Neural progenitor cell (in vitro differentiated cells): ENCODE data around the gene ATP8B3. TPM values are rescaled to one million over a fixed set of nuclear protein-coding genes. Genes with fewer than 3 reads are reported as not detected.

ENCODE experiments used
- DNase-seq: peaks from one replicate; pipeline ENCODE4 v3.0.0-alpha.2; 2016; ENCODE audit warnings: low spot score
- H2AFZ ChIP-seq: fragments of 200-600 bp; sonication (generic); replicated peaks from 2 replicates; pipeline ENCODE4 v1.6.1; 2016; ENCODE audit warnings: antibody characterized with exemption
- H3F3A ChIP-seq: fragments of 200-600 bp; sonication (generic); 2 replicates; pipeline ENCODE4 v1.6.1; 2016; ENCODE audit warnings: antibody characterized with exemption, low read depth
- H3K27ac ChIP-seq: fragments of 200-600 bp; sonication (generic); 2 replicates; pipeline ENCODE4 v1.5.1; 2016; ENCODE audit warnings: mild to moderate bottlenecking
- H3K27me3 ChIP-seq: fragments of 200-600 bp; sonication (generic); 2 replicates; pipeline ENCODE4 v1.6.1; 2016; ENCODE audit warnings: mild to moderate bottlenecking, moderate library complexity
- H3K36me3 ChIP-seq: fragments of 200-600 bp; sonication (generic); 2 replicates; pipeline ENCODE4 v1.5.1; 2016
- H3K4me1 ChIP-seq: fragments of 200-600 bp; sonication (generic); 2 replicates; pipeline ENCODE4 v1.6.1; 2016; ENCODE audit warnings: mixed run types
- H3K4me2 ChIP-seq: fragments of 200-600 bp; sonication (generic); 2 replicates; pipeline ENCODE4 v1.6.1; 2016
- H3K4me3 ChIP-seq: fragments of 200-600 bp; sonication (generic); 2 replicates; pipeline ENCODE4 v1.5.1; 2016
- H3K79me2 ChIP-seq: fragments of 200-600 bp; sonication (generic); 2 replicates; pipeline ENCODE4 v1.6.1; 2016; ENCODE audit warnings: low read depth
- H3K9ac ChIP-seq: fragments of 200-600 bp; sonication (generic); 2 replicates; pipeline ENCODE4 v1.6.1; 2016
- H3K9me3 ChIP-seq: fragments of 200-600 bp; sonication (generic); 2 replicates; pipeline ENCODE4 v1.5.1; 2016; ENCODE audit warnings: low read depth
- H4K20me1 ChIP-seq: fragments of 200-600 bp; sonication (generic); 2 replicates; pipeline ENCODE4 v1.6.1; 2016; ENCODE audit warnings: low read depth
- H3K27ac Mint-ChIP-seq: 3 replicates; pipeline ENCODE4 v1.8.0; 2021; ENCODE audit warnings: mixed read lengths
- H3K27me3 Mint-ChIP-seq: 2 replicates; pipeline ENCODE4 v1.8.0; 2022; ENCODE audit warnings: low read depth, mild to moderate bottlenecking, inconsistent platforms, moderate library complexity, mixed read lengths; ENCODE audit not compliant: insufficient read depth
- H3K36me3 Mint-ChIP-seq: 3 replicates; pipeline ENCODE4 v1.8.0; 2021; ENCODE audit warnings: mixed read lengths
- H3K4me1 Mint-ChIP-seq: 3 replicates; pipeline ENCODE4 v1.8.0; 2021; ENCODE audit warnings: mixed read lengths
- H3K4me3 Mint-ChIP-seq: 3 replicates; pipeline ENCODE4 v1.8.0; 2021; ENCODE audit warnings: mild to moderate bottlenecking, moderate library complexity, mixed read lengths
- H3K9me3 Mint-ChIP-seq: 3 replicates; pipeline ENCODE4 v1.8.0; 2020; ENCODE audit warnings: mixed read lengths
- EZH2 ChIP-seq: fragments of 200-600 bp; sonication (generic); IDR thresholded peaks from 2 replicates; pipeline ENCODE4 v1.6.1; 2017; ENCODE audit warnings: antibody characterized with exemption, mild to moderate bottlenecking, moderate library complexity
- EZH2phosphoT487 ChIP-seq: fragments of 200-600 bp; sonication (generic); IDR thresholded peaks from 2 replicates; pipeline ENCODE4 v1.6.1; 2017; ENCODE audit warnings: antibody characterized with exemption
- total RNA-seq: library from RNA; depleted of rRNA; stranded (reverse); fragments of >200 nt; gene quantifications from 2 replicates; pipeline ENCODE4 v1.2.3, GENCODE V29; 2015; ENCODE audit warnings: low replicate concordance
- TF ChIP-seq, protein P1 (sequence below): fragments of 200-600 bp; sonication (generic); IDR thresholded peaks from 2 replicates; pipeline ENCODE4 v1.5.1; 2017; ENCODE audit warnings: antibody characterized with exemption, mild to moderate bottlenecking

The ATP8B3 gene
- total RNA-seq, 1 donor from 2014 or later, result 0.06 TPM

DNA sequence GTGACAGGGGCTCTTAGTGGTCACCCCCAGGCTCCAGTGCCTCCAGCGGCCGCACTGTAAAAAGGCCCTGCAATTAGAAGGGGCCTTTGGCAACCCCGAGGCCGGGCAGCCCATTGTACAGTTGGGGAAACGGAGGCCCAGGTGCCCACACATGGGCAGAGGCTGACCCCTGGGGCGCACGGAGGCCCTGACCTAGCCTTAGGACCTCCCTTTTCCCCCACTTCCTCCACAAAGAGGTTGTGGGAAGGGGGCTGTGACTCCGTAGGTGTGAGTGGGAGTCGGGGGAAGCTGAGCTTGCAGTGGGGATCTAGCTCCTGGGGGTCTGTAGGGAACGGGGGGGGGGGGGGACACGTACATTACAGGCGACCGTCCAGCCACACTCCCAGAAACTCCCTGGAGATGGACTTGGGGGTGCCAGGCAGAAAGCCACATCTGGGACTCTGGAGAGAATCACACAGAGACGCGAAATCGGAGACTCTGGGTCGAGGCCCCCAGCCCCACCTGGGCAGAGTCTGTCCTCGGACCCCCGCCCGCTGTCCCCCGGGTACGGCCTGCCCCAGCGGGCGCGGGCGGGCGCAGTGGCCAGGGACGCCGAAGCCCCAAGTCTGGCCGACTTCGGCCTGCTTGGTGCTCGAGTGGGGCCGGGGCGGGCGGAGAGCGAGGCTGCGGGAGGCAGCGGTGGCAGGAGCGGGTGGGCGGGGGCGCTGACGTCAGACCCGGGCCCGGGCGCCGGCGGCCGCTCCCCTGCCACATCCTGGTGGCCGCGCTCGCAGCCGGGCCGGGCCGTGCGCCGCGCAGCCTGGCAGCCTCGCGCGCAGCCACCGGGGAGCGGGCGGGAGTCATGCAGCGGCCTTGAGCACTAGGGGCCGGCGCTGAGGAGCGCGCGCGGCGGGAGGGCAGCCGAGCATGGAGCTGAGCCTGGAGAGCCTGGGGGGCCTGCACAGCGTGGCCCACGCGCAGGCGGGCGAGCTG is 59.0 kb downstream of the ATP8B3 start, which contains the start of gene ONECUT3:
Gene ONECUT3 (plus strand): TSS at position 750 of the 972 bp plus-strand sequence. CDS start 157 bp downstream, at position 907.
- H3K27me3 ChIP-seq, result peaks cover 100% of the 10 kb centered on the region
- Mint-ChIP-seq H3K4me1 (peaks cover 6% of the 10 kb centered on the region), H3K4me3 (peak within 1 kb of the TSS; percentile 33), H3K36me3 (no peaks in the 10 kb centered on the region), H3K27ac (no peak within 1 kb of the TSS), H3K9me3 (no peaks in the 10 kb centered on the region), H3K27me3 (peaks cover 59% of the 10 kb centered on the region)
- TF ChIP-seq EZH2phosphoT487 (peak; percentile 97), EZH2 (peak; percentile 99)
- TF ChIP-seq, protein P1, sequence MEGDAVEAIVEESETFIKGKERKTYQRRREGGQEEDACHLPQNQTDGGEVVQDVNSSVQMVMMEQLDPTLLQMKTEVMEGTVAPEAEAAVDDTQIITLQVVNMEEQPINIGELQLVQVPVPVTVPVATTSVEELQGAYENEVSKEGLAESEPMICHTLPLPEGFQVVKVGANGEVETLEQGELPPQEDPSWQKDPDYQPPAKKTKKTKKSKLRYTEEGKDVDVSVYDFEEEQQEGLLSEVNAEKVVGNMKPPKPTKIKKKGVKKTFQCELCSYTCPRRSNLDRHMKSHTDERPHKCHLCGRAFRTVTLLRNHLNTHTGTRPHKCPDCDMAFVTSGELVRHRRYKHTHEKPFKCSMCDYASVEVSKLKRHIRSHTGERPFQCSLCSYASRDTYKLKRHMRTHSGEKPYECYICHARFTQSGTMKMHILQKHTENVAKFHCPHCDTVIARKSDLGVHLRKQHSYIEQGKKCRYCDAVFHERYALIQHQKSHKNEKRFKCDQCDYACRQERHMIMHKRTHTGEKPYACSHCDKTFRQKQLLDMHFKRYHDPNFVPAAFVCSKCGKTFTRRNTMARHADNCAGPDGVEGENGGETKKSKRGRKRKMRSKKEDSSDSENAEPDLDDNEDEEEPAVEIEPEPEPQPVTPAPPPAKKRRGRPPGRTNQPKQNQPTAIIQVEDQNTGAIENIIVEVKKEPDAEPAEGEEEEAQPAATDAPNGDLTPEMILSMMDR, result no peak
- H3K4me3 ChIP-seq, result no peak within 1 kb of the TSS
- H3K27ac ChIP-seq, result no peak within 1 kb of the TSS
- no peaks in the 10 kb centered on the region for H3K36me3 ChIP-seq
- peak within 1 kb of the TSS; percentile 61 for H3K4me2 ChIP-seq
- H3K9ac ChIP-seq, result no peak within 1 kb of the TSS
- H2AFZ ChIP-seq, result no peak within 1 kb of the TSS
- H4K20me1 ChIP-seq, result peaks cover 85% of the 10 kb centered on the region
- no peaks in the 10 kb centered on the region for H3K79me2 ChIP-seq
- no peaks in the 10 kb centered on the region for H3K9me3 ChIP-seq
- H3F3A ChIP-seq, result peaks cover 18% of the 10 kb centered on the region
- peaks cover 28% of the 10 kb centered on the region for H3K4me1 ChIP-seq
- DNase-seq, result peak; percentile 80

DNA sequence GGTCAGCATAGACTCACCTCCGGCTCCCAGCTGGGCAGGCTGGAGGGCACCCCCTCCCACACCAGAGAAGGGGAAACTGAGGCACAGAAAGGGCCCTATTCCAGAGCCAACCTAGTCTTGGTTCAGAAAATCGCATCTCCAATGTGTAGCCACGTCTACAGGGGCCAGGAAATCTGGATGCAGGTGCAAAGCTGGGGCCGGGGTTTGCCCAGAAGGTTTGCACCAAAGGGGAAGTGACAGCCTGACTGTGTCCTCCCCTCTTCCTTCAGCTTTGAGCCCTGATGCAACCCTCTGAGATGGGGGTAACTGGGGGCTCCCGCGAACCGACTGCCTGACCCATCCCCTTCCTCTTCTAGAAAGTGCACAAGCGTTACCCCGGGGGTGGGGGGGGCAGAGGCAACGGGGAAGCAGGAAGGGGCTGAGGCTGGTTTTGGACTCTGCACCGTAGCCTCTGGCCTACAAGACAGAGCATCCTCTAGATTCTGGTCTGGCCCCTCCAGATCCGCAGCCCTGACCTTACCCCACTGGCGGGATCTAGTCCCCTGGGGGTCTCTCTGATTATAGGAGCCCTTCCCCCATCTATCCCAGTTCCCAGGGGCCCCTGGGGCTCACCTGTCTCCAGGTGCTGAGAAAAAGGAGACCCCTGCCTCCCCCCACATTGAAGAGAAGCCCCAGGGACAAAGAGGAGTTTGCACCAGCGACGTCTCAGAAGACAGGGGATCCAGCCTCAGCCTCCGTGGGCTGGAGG is 59.9 kb downstream of the ATP8B3 start:
- Histone ChIP-seq H3K9ac (no peak overlapping the region), H3K79me2 (no peaks in the 10 kb centered on the region), H3K36me3 (no peaks in the 10 kb centered on the region), H2AFZ (no peak overlapping the region), H3K4me2 (no peak overlapping the region), H3F3A (peaks cover 15% of the 10 kb centered on the region), H3K27ac (no peak overlapping the region), H3K27me3 (peaks cover 100% of the 10 kb centered on the region), H3K9me3 (no peaks in the 10 kb centered on the region), H3K4me3 (no peak overlapping the region), H3K4me1 (peaks cover 29% of the 10 kb centered on the region), H4K20me1 (peaks cover 83% of the 10 kb centered on the region)
- Mint-ChIP-seq H3K27ac (no peak overlapping the region), H3K27me3 (peaks cover 64% of the 10 kb centered on the region), H3K4me1 (peaks cover 11% of the 10 kb centered on the region), H3K4me3 (no peak overlapping the region), H3K9me3 (no peaks in the 10 kb centered on the region), H3K36me3 (no peaks in the 10 kb centered on the region)
- DNase-seq, result no peak
- TF ChIP-seq, protein P1, result no peak
- no peak for TF ChIP-seq EZH2phosphoT487
- TF ChIP-seq EZH2, result peak; percentile 71

DNA sequence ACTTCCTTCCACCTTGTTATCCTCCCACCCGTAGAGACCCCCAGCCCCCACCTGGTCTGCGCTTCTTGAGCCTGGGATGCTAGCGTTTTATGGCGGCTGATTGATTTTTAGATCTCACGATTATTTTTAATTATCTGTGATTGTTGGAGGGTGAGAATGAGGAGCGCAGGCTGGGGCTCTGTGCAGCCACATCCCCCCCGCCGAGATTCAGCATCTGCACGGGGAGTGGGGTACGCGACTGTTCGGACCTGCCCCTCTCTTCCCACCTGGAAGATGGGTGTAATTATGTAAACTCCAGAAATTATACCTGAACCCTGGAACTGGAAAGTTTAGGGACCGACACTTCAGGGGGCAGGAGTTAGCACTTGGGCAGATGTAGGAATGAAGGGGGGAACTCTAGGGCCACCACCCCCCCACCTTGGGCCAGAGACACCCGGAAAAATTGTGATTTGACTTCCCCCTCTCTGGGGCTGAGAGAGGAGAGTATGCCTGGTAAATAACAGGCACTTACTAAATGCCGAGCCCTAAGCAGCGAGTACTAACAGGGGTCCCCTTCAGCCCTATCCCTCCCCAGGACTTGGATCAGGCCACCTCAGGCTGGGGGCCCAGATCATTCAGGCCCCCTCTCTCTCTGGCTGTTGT is 60.6 kb downstream of the ATP8B3 start:
- H3K4me2 ChIP-seq, result no peak overlapping the region
- peak overlapping the region; percentile 12 for H3K4me3 Mint-ChIP-seq

More for the DNA sequence above, 60.6 kb downstream of the ATP8B3 start:
- H3K36me3 Mint-ChIP-seq, result no peaks in the 10 kb centered on the region
- no peak for DNase-seq
- peaks cover 16% of the 10 kb centered on the region for H3F3A ChIP-seq
- no peaks in the 10 kb centered on the region for H3K36me3 ChIP-seq
- H3K27me3 Mint-ChIP-seq, result peaks cover 64% of the 10 kb centered on the region
- H3K4me3 ChIP-seq, result no peak overlapping the region
- no peaks in the 10 kb centered on the region for H3K9me3 Mint-ChIP-seq
- no peak overlapping the region for H3K27ac ChIP-seq
- H2AFZ ChIP-seq, result no peak overlapping the region
- peaks cover 77% of the 10 kb centered on the region for H4K20me1 ChIP-seq
- peaks cover 29% of the 10 kb centered on the region for H3K4me1 ChIP-seq
- no peaks in the 10 kb centered on the region for H3K79me2 ChIP-seq
- TF ChIP-seq, protein P1, result no peak
- TF ChIP-seq EZH2phosphoT487 (no peak), EZH2 (no peak)
- H3K27ac Mint-ChIP-seq, result no peak overlapping the region
- H3K9me3 ChIP-seq, result no peaks in the 10 kb centered on the region
- peaks cover 8% of the 10 kb centered on the region for H3K4me1 Mint-ChIP-seq
- H3K9ac ChIP-seq, result no peak overlapping the region
- peaks cover 100% of the 10 kb centered on the region for H3K27me3 ChIP-seq
